Measurements from ENCODE around the gene EIF2AK3. TPM values are rescaled to one million over a fixed set of nuclear protein-coding genes. Genes with fewer than 3 reads are reported as not detected.

The EIF2AK3 gene
- total and polyA plus RNA-seq, 8 donors = 4.8 to 92.3 (median 40.5) TPM

- H3K4me1 ChIP-seq = peaks cover 3 to 60% (median 31%) of the 10 kb centered on the region in 4 donors
Measured at GRCh38 chr2:88601286-88601685, 26.0 kb downstream of the EIF2AK3 start.

GRCh38 chr2:88600038-88600465 is 27.2 kb downstream of the EIF2AK3 start:
- 17 to 34% (median 23%) methylated on average over 4 of the region's 4 CpGs for WGBS, 5 donors
- Histone ChIP-seq H3K4me3 (no peak overlapping the region), H3K27ac (peak overlapping the region; percentile 24 to 83 (median 58)), H3K27me3 (no peaks in the 10 kb centered on the region), H3K36me3 (peaks cover 0 to 6% (median 0%) of the 10 kb centered on the region in 4 donors), H3K4me1 (peaks cover 3 to 68% (median 35%) of the 10 kb centered on the region in 4 donors), H3K9me3 (no peaks in the 10 kb centered on the region)
- no peak for TF ChIP-seq EP300 (IDR thresholded peaks at IDR 0.05)
- TF ChIP-seq POLR2AphosphoS5 (IDR thresholded peaks at IDR 0.05) = peak in 2 of 3 donors; percentile 30 to 77
- intact Hi-C loops (cut with DNase I; ENCODE audit: low total_unique reads) = no loop called here
- peak; percentile 35 to 95 for DNase-seq

More at GRCh38 chr2:88601286-88601685, 26.0 kb downstream of the EIF2AK3 start:
- WGBS, 5 donors = 76 to 88% (median 79%) methylated on average over 2 of the region's 2 CpGs
- intact Hi-C loops (cut with DNase I; ENCODE audit: low total_unique reads) = no loop called here
- Histone ChIP-seq H3K27me3 (no peaks in the 10 kb centered on the region), H3K9me3 (no peaks in the 10 kb centered on the region), H3K27ac (peak overlapping the region in 4 of 5 donors; percentile 1 to 83 (median 44)), H3K36me3 (no peaks in the 10 kb centered on the region), H3K4me3 (no peak overlapping the region)
- TF ChIP-seq POLR2A (IDR thresholded peaks at IDR 0.05) (no peak), POLR2AphosphoS5 (IDR thresholded peaks at IDR 0.05) (no peak), EP300 (IDR thresholded peaks at IDR 0.05) (no peak)
- peak in 1 of 2 donors; percentile 68 for DNase-seq

GRCh38 chr2:88599527-88599926 is 27.7 kb downstream of the EIF2AK3 start:
- H3K27ac ChIP-seq = peak overlapping the region in 4 of 5 donors; percentile 55 to 83 (median 60)
- intact Hi-C loops (cut with DNase I; ENCODE audit: low total_unique reads) = no loop called here
- H3K9me3 ChIP-seq = no peaks in the 10 kb centered on the region
- peaks cover 0 to 10% (median 0%) of the 10 kb centered on the region in 4 donors for H3K36me3 ChIP-seq
- no peak overlapping the region for H3K4me3 ChIP-seq
- WGBS, 5 donors = 65 to 82% (median 73%) methylated on average over 2 of the region's 2 CpGs
- DNase-seq = no peak
- no peaks in the 10 kb centered on the region for H3K27me3 ChIP-seq
- H3K4me1 ChIP-seq = peaks cover 3 to 68% (median 35%) of the 10 kb centered on the region in 4 donors
- TF ChIP-seq POLR2AphosphoS5 (IDR thresholded peaks at IDR 0.05) (no peak), EP300 (IDR thresholded peaks at IDR 0.05) (no peak), CTCF (IDR thresholded peaks at IDR 0.05) (no peak), POLR2A (IDR thresholded peaks at IDR 0.05) (no peak)

DNA sequence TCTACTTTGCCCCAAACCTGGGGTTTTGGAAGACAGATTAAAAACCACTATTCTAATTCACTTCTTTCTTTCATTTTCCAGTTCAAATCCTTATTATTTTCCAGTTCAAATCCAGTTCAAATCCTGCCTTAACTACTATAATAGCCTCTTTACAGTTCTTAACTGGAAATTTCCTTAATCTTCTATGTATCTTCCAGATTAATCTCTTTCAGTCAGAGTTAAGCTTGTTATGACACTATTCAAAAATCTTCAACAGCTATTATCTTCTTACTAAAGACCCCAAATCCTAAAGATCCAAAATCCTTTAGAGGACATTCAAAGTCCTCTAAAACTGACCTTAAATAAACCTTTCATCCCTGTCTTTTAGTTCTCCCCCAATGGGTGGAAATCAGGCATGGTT is 30.1 kb downstream of the EIF2AK3 start:
- DNase-seq = no peak
- H3K27me3 ChIP-seq = no peaks in the 10 kb centered on the region
- H3K9me3 ChIP-seq = no peaks in the 10 kb centered on the region
- H3K27ac ChIP-seq = peak overlapping the region in 2 of 5 donors; percentile 65 to 70
- no peak overlapping the region for H3K4me3 ChIP-seq
- H3K36me3 ChIP-seq = peaks cover 0 to 29% (median 21%) of the 10 kb centered on the region in 4 donors
- intact Hi-C loops (cut with DNase I; ENCODE audit: low total_unique reads) = no loop called here
- peaks cover 3 to 58% (median 33%) of the 10 kb centered on the region in 4 donors for H3K4me1 ChIP-seq
- no peak for TF ChIP-seq EP300 (IDR thresholded peaks at IDR 0.05)
- TF ChIP-seq CTCF (IDR thresholded peaks at IDR 0.05) = no peak

GRCh38 chr2:88596141-88596830 is 31.0 kb downstream of the EIF2AK3 start:
- Histone ChIP-seq H3K27me3 (no peaks in the 10 kb centered on the region), H3K9me3 (no peaks in the 10 kb centered on the region), H3K27ac (peak overlapping the region in 4 of 5 donors; percentile 6 to 70 (median 63)), H3K36me3 (peaks cover 0 to 34% (median 22%) of the 10 kb centered on the region in 4 donors), H3K4me3 (no peak overlapping the region), H3K4me1 (peaks cover 3 to 57% (median 28%) of the 10 kb centered on the region in 4 donors)
- no peak for TF ChIP-seq POLR2A (IDR thresholded peaks at IDR 0.05)
- TF ChIP-seq EP300 (IDR thresholded peaks at IDR 0.05) = no peak
- no peak for TF ChIP-seq CTCF (IDR thresholded peaks at IDR 0.05)
- TF ChIP-seq POLR2AphosphoS5 (IDR thresholded peaks at IDR 0.05) = no peak
- intact Hi-C loops (cut with DNase I; ENCODE audit: low total_unique reads) = no loop called here
- DNase-seq = peak in 1 of 2 donors; percentile 51
- 37 to 67% (median 52%) methylated on average over 8 of the region's 8 CpGs for WGBS, 5 donors

Data from stomach (tissue), 9 donors.